Measurements from ENCODE around the gene CYP26C1. TPM values are rescaled to one million over a fixed set of nuclear protein-coding genes. Genes with fewer than 3 reads are reported as not detected.

CYP26C1 gene, protein sequence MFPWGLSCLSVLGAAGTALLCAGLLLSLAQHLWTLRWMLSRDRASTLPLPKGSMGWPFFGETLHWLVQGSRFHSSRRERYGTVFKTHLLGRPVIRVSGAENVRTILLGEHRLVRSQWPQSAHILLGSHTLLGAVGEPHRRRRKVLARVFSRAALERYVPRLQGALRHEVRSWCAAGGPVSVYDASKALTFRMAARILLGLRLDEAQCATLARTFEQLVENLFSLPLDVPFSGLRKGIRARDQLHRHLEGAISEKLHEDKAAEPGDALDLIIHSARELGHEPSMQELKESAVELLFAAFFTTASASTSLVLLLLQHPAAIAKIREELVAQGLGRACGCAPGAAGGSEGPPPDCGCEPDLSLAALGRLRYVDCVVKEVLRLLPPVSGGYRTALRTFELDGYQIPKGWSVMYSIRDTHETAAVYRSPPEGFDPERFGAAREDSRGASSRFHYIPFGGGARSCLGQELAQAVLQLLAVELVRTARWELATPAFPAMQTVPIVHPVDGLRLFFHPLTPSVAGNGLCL
- total RNA-seq = not detected

DNA sequence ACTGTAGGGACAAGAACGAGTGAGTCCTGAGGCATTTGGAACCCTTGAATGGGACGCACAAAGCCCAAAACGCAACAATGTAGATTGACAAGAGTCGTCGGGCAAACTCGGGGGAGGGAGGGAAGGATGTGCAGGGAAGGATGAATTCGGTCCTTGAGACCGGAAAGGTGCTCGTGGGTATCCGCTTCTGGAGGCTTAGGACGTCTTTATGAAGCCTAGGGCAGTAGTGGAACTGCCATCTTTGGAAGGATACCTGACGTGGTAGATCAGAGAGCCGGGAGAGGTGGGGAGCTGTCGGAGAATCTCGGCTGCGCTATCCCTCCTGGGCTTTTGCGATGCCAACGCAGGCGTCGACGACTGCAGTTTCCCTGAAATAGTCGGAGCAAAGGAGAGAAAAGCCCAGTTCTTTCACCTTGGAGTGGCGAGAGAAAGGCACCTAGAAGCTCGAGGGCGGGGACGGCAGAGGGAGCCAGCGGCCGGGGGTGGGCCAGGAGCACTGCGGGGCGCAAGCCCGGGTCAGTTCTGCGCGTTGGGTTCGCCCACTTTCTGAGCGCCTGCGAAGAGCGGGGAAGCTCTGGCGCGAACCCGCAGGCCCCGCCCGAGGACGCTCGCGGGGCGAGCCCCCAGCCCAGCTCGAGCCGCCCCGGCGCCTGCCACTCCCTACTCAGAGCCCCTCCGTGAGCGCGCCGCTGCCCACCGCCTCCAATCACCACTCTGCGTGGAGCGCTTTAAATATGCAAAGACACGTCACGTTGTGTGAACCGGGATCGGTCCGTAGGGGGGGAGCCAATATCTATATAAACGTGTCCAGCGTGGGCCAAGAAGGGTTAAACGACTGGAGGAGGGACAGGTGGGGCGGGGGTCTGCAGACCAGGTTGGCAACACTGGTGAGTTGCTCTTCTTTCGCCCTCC, at the start of gene CYP26C1:
Gene CYP26C1 (plus strand): TSS at position 824 of the 912 bp plus-strand sequence. CDS start 466 bp downstream, outside the sequence.

DNA sequence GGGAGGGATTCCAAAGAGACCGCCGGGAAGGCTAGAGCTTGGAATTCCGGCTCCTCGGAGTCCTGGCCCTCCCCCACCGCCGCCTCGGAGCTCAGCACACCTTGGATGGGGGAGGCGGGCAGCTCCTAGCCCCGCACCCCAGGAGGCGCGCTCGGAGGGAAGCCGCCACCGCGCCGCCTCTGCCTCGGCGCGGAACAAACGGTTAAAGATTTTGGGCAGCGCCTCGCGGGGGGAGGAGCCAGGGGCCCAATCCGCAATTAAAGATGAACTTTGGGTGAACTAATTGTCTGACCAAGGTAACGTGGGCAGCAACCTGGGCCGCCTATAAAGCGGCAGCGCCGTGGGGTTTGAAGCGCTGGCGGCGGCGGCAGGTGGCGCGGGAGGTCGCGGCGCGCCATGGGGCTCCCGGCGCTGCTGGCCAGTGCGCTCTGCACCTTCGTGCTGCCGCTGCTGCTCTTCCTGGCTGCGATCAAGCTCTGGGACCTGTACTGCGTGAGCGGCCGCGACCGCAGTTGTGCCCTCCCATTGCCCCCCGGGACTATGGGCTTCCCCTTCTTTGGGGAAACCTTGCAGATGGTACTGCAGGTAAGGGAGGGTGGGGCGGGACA, 13.0 kb downstream of the CYP26C1 start, which contains the start of gene CYP26A1:
Gene CYP26A1 (plus strand): TSS at position 355 of the 608 bp plus-strand sequence. CDS start 42 bp downstream, at position 397.

Other genes with a start within 250 kb of the CYP26C1 start
- 64.6 TPM for gene EXOC6, start 212.3 kb upstream of the CYP26C1 start, total RNA-seq
- 0.12 TPM for gene CYP26A1, start 13.1 kb downstream of the CYP26C1 start, total RNA-seq